Measurements from ENCODE around the gene PDE10A. TPM values are rescaled to one million over a fixed set of nuclear protein-coding genes. Genes with fewer than 3 reads are reported as not detected.

The PDE10A gene
- polyA plus RNA-seq, 3 donors = not detected

DNA sequence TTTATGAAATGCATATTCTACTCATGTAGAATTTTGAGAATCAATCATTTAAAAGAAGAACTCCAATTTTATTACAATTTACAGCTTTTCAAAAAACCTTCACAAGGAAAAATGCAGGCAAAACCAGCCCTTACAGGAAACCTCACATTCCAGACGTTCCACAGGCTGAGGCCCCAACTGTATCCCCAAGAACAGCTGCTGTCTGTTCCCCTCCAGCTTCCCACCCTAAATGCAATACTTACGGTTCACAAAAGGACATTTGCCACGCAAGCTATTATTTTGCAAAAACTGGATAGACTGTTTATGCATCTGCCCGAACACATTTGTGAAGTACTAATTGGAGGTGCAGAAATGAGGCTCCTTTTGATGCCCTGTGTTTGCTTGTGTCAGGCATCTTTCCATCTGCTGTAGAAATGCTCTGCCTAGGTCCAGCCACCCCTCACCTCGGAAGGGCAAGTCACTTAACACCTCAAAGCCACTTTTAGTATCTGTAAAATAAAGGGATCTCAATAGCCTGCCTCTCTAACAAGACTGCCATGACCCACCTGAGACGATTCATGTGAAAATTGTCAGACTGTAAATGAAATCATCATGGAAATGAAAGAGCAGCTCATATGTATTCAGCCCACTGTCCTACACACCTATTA, 26.5 kb downstream of the PDE10A start:
- H3K27ac Mint-ChIP-seq = no peak overlapping the region
- H3K4me1 ChIP-seq (ENCODE audit: control insufficient read depth in 1 of 2, insufficient read depth in 2 of 2, low read length in 2 of 2) = no peaks in the 10 kb centered on the region
- no peaks in the 10 kb centered on the region for H3K79me2 ChIP-seq (ENCODE audit: insufficient read depth, low read length)
- peaks cover 7 to 22% (median 11%) of the 10 kb centered on the region in 3 donors for H3K27me3 Mint-ChIP-seq (ENCODE audit: low read depth in 3 of 3)
- no peak overlapping the region for H3K9ac ChIP-seq (ENCODE audit: insufficient read depth, low read length, poor library complexity, severe bottlenecking)
- DNase-seq = no peak
- no peak overlapping the region for H3K4me3 ChIP-seq (replicated peaks in 1 of 3; ENCODE audit: low read depth in 2 of 3, low read length in 3 of 3)
- H3K4me2 ChIP-seq (replicated peaks; ENCODE audit: extremely low read depth, low read length, poor library complexity, severe bottlenecking) = no peak overlapping the region
- TF ChIP-seq, protein P1, sequence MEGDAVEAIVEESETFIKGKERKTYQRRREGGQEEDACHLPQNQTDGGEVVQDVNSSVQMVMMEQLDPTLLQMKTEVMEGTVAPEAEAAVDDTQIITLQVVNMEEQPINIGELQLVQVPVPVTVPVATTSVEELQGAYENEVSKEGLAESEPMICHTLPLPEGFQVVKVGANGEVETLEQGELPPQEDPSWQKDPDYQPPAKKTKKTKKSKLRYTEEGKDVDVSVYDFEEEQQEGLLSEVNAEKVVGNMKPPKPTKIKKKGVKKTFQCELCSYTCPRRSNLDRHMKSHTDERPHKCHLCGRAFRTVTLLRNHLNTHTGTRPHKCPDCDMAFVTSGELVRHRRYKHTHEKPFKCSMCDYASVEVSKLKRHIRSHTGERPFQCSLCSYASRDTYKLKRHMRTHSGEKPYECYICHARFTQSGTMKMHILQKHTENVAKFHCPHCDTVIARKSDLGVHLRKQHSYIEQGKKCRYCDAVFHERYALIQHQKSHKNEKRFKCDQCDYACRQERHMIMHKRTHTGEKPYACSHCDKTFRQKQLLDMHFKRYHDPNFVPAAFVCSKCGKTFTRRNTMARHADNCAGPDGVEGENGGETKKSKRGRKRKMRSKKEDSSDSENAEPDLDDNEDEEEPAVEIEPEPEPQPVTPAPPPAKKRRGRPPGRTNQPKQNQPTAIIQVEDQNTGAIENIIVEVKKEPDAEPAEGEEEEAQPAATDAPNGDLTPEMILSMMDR (IDR thresholded peaks at IDR 0.05) = no peak
- no peak overlapping the region for H3K27ac ChIP-seq (ENCODE audit: low read depth in 1 of 2, low read length in 2 of 2)
- H3K4me3 Mint-ChIP-seq = no peak overlapping the region
- H3K27me3 ChIP-seq (ENCODE audit: control insufficient read depth in 2 of 2, insufficient read depth in 2 of 2, low read length in 2 of 2) = no peaks in the 10 kb centered on the region
- no peaks in the 10 kb centered on the region for H3K9me3 ChIP-seq (replicated peaks in 1 of 2; ENCODE audit: control insufficient read depth in 1 of 2, insufficient read depth in 1 of 2, low read length in 2 of 2)
- H3K36me3 Mint-ChIP-seq = no peaks in the 10 kb centered on the region
- intact Hi-C loops (cut with micrococcal nuclease) = no loop called here
- H4K20me1 ChIP-seq (ENCODE audit: insufficient read depth, low read length) = no peaks in the 10 kb centered on the region
- no peak overlapping the region for H2AFZ ChIP-seq (ENCODE audit: insufficient read depth, low read depth, low read length, poor library complexity, severe bottlenecking)
- 63% methylated on average over 3 of the region's 6 CpGs for WGBS (ENCODE audit: insufficient coverage)
- H3K9me3 Mint-ChIP-seq = peaks cover 0 to 3% (median 0%) of the 10 kb centered on the region in 7 donors
- no peaks in the 10 kb centered on the region for H3K4me1 Mint-ChIP-seq
- no peaks in the 10 kb centered on the region for H3K36me3 ChIP-seq (replicated peaks in 1 of 2; ENCODE audit: control insufficient read depth in 1 of 2, insufficient read depth in 2 of 2, low read length in 2 of 2)

DNA sequence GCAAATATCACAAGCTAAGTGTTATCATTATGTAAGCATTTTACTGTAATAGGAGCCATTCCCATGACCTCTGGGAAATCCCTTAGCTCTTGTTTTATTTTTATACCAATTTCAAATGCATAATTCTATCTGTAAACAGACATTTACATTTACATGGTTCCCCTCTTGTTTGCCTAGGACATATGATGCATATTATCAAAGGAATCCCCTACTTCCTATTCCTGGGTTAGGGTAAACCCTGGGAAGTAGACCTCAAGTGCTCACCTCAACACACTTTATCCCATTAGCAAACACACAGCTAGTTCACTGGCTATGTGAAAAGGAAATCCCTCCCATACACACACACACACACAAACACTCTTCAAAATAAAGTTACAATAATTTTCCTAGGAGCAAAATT, 27.1 kb downstream of the PDE10A start:
- H3K27ac ChIP-seq (ENCODE audit: low read depth in 1 of 2, low read length in 2 of 2) = no peak overlapping the region
- H2AFZ ChIP-seq (ENCODE audit: insufficient read depth, low read depth, low read length, poor library complexity, severe bottlenecking) = no peak overlapping the region
- H3K9ac ChIP-seq (ENCODE audit: insufficient read depth, low read length, poor library complexity, severe bottlenecking) = no peak overlapping the region
- no peaks in the 10 kb centered on the region for H3K4me1 Mint-ChIP-seq
- TF ChIP-seq, protein P1 (IDR thresholded peaks at IDR 0.05) = no peak
- no peak for DNase-seq
- no peak overlapping the region for H3K4me2 ChIP-seq (replicated peaks; ENCODE audit: extremely low read depth, low read length, poor library complexity, severe bottlenecking)
- H3K27ac Mint-ChIP-seq = no peak overlapping the region
- no peaks in the 10 kb centered on the region for H3K27me3 ChIP-seq (ENCODE audit: control insufficient read depth in 2 of 2, insufficient read depth in 2 of 2, low read length in 2 of 2)
- no peak overlapping the region for H3K4me3 ChIP-seq (replicated peaks in 1 of 3; ENCODE audit: low read depth in 2 of 3, low read length in 3 of 3)
- peaks cover 7 to 22% (median 10%) of the 10 kb centered on the region in 3 donors for H3K27me3 Mint-ChIP-seq (ENCODE audit: low read depth in 3 of 3)
- H3K4me1 ChIP-seq (ENCODE audit: control insufficient read depth in 1 of 2, insufficient read depth in 2 of 2, low read length in 2 of 2) = no peaks in the 10 kb centered on the region
- no peaks in the 10 kb centered on the region for H3K36me3 Mint-ChIP-seq
- intact Hi-C loops (cut with micrococcal nuclease) = no loop called here
- H3K9me3 Mint-ChIP-seq = peaks cover 0 to 3% (median 0%) of the 10 kb centered on the region in 7 donors
- H4K20me1 ChIP-seq (ENCODE audit: insufficient read depth, low read length) = no peaks in the 10 kb centered on the region
- H3K4me3 Mint-ChIP-seq = no peak overlapping the region
- no peaks in the 10 kb centered on the region for H3K36me3 ChIP-seq (replicated peaks in 1 of 2; ENCODE audit: control insufficient read depth in 1 of 2, insufficient read depth in 2 of 2, low read length in 2 of 2)
- no peaks in the 10 kb centered on the region for H3K9me3 ChIP-seq (replicated peaks in 1 of 2; ENCODE audit: control insufficient read depth in 1 of 2, insufficient read depth in 1 of 2, low read length in 2 of 2)
- H3K79me2 ChIP-seq (ENCODE audit: insufficient read depth, low read length) = no peaks in the 10 kb centered on the region

Data from CD14-positive monocyte (primary cell).